Mucosa of rectum (tissue), 2 donors: ENCODE results near the gene CRYGN.

Experiments used
- H3K27ac ChIP-seq, 2 donors: one replicate each; pipeline ENCODE4 v1.7.0; 2013; ENCODE audit warnings: inconsistent platforms in 2 of 2, low read depth in 2 of 2, low read length in 2 of 2
- H3K27me3 ChIP-seq, 2 donors: one replicate each; pipeline ENCODE4 v1.7.0; 2013; ENCODE audit warnings: low read length in 2 of 2; ENCODE audit not compliant: control insufficient read depth in 2 of 2, insufficient read depth in 2 of 2
- H3K36me3 ChIP-seq, 2 donors: one replicate each; pipeline ENCODE4 v1.7.0; 2013; ENCODE audit warnings: low read length in 2 of 2; ENCODE audit not compliant: control insufficient read depth in 2 of 2, insufficient read depth in 2 of 2
- H3K4me1 ChIP-seq, 2 donors: one replicate each; pipeline ENCODE4 v1.7.0; 2013; ENCODE audit warnings: low read length in 2 of 2, mild to moderate bottlenecking in 1 of 2; ENCODE audit not compliant: control insufficient read depth in 2 of 2, insufficient read depth in 2 of 2
- H3K4me3 ChIP-seq, 2 donors: one replicate each; pipeline ENCODE4 v1.7.0; 2013; ENCODE audit warnings: low read length in 2 of 2
- H3K9ac ChIP-seq, 2 donors: one replicate each; pipeline ENCODE4 v1.7.0; 2013; ENCODE audit warnings: low read length in 2 of 2, low read depth in 1 of 2, mild to moderate bottlenecking in 1 of 2
- H3K9me3 ChIP-seq, 2 donors: one replicate each; pipeline ENCODE4 v1.7.0; 2013; ENCODE audit warnings: low read length in 2 of 2; ENCODE audit not compliant: control insufficient read depth in 2 of 2
- donor health status: healthy.
- donor health status: Normal muscosa, but diverticular disease.

The CRYGN gene

DNA sequence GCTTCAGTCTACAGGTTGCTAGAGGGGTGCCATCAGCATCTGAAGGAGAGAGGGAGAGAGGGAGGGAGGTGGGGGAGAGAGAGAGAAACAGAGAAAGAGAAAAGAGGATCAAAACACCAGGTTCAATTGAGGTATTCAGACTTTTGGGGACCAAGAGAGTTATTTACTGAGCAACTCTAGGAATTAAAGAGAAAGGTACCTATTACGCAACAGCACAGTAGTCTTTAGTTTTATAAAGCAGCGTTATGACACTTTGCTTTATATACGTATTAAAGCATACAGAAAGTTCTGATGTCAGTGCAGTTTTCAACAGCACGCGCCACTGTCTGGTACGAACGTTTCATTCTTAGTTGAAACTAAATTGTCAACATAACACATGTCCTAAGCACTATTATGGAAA is 37.9 kb upstream of the CRYGN start:
- Histone ChIP-seq H3K4me3 (no peak overlapping the region), H3K9ac (no peak overlapping the region), H3K4me1 (no peaks in the 10 kb centered on the region), H3K27me3 (no peaks in the 10 kb centered on the region), H3K36me3 (peaks cover 9 to 12% of the 10 kb centered on the region in 2 donors), H3K9me3 (no peaks in the 10 kb centered on the region), H3K27ac (no peak overlapping the region)

GRCh38 chr7:151472644-151473380 is 32.9 kb upstream of the CRYGN start:
- Histone ChIP-seq H3K9me3 (no peaks in the 10 kb centered on the region), H3K4me1 (peaks cover 0 to 7% of the 10 kb centered on the region in 2 donors), H3K36me3 (peaks cover 23 to 35% of the 10 kb centered on the region in 2 donors), H3K27ac (peak overlapping the region in 1 of 2 donors; percentile 45), H3K9ac (no peak overlapping the region), H3K27me3 (no peaks in the 10 kb centered on the region), H3K4me3 (no peak overlapping the region)

DNA sequence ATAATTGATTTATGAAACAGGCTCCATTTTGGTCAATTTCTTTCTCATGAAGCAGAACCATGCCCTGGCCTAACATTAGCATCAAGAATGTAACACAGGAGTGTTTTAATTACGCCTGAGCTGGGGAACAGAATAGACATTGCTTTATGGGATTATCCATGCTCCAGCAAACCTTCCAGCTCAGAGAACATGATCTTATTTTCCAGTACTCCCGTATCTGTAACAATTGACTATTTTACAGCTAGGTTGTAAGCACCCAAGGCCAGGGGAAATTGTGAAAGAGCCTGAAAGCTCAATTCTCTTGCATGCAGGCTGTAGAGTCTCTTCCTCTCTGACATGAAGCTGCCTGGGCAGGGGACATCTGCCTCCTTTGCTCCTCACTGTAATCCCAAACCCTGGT is 30.8 kb upstream of the CRYGN start:
- no peak overlapping the region for H3K27ac ChIP-seq
- H3K9ac ChIP-seq = no peak overlapping the region

DNA sequence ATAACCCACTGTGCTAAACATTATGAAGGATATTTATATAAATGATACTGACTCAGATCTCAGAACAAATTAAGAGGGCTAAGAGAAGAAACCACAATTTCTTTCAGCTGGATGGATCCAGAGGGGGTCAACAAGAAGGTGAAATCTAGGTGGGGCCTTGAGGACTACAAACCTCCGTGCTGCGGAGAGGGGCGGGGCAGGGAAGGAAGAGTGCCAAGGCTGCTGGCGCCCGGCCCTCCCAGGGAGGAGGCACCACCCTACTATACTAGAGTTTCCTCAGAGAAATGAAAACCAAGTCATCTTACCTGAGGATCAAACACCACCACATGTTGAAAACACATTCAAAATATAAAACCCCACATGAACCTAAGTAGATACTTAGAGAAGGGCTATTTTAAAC is 29.3 kb upstream of the CRYGN start:
- H3K9me3 ChIP-seq = no peaks in the 10 kb centered on the region
- peaks cover 37 to 39% of the 10 kb centered on the region in 2 donors for H3K36me3 ChIP-seq
- H3K27me3 ChIP-seq = no peaks in the 10 kb centered on the region
- H3K9ac ChIP-seq = no peak overlapping the region
- H3K4me1 ChIP-seq = peaks cover 0 to 7% of the 10 kb centered on the region in 2 donors
- no peak overlapping the region for H3K4me3 ChIP-seq
- H3K27ac ChIP-seq = no peak overlapping the region

More for the DNA sequence above, 30.8 kb upstream of the CRYGN start:
- H3K4me3 ChIP-seq = no peak overlapping the region
- H3K9me3 ChIP-seq = no peaks in the 10 kb centered on the region
- peaks cover 0 to 7% of the 10 kb centered on the region in 2 donors for H3K4me1 ChIP-seq
- peaks cover 30 to 35% of the 10 kb centered on the region in 2 donors for H3K36me3 ChIP-seq
- no peaks in the 10 kb centered on the region for H3K27me3 ChIP-seq

GRCh38 chr7:151468217-151469018 is 28.5 kb upstream of the CRYGN start:
- Histone ChIP-seq H3K36me3 (peaks cover 32 to 39% of the 10 kb centered on the region in 2 donors), H3K27ac (no peak overlapping the region), H3K9ac (no peak overlapping the region)

DNA sequence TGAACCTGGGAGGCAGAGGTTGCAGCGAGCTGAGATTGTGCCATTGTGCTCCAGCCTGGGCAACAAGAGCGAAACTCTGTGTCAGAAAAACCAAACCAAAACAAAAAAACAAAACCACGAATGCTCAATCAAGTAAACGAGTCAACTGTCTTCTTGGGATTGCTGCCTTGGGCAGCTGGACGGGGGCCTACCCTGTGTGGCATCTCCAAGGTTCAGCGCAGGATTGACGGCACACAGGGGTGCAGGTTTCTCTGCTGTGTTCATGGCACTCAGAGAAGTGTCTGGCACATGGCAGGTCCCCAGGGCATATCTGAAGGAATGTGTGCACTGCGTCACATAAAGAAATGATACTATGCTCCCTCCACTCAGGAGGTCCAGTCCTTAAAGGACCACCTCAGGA is 25.2 kb upstream of the CRYGN start:
- no peaks in the 10 kb centered on the region for H3K27me3 ChIP-seq
- H3K4me1 ChIP-seq = peaks cover 14 to 16% of the 10 kb centered on the region in 2 donors
- H3K9me3 ChIP-seq = no peaks in the 10 kb centered on the region
- no peak overlapping the region for H3K27ac ChIP-seq
- no peak overlapping the region for H3K4me3 ChIP-seq
- no peak overlapping the region for H3K9ac ChIP-seq
- H3K36me3 ChIP-seq = peaks cover 26 to 30% of the 10 kb centered on the region in 2 donors

More at GRCh38 chr7:151468217-151469018, 28.5 kb upstream of the CRYGN start:
- H3K27me3 ChIP-seq = no peaks in the 10 kb centered on the region
- peaks cover 0 to 7% of the 10 kb centered on the region in 2 donors for H3K4me1 ChIP-seq
- H3K4me3 ChIP-seq = no peak overlapping the region
- H3K9me3 ChIP-seq = no peaks in the 10 kb centered on the region

GRCh38 chr7:151462306-151462779 is 22.4 kb upstream of the CRYGN start:
- Histone ChIP-seq H3K9ac (no peak overlapping the region), H3K4me1 (peaks cover 20 to 28% of the 10 kb centered on the region in 2 donors), H3K36me3 (peaks cover 10 to 14% of the 10 kb centered on the region in 2 donors), H3K4me3 (no peak overlapping the region), H3K27ac (no peak overlapping the region), H3K27me3 (no peaks in the 10 kb centered on the region), H3K9me3 (no peaks in the 10 kb centered on the region)

GRCh38 chr7:151461942-151462230 is 21.9 kb upstream of the CRYGN start:
- Histone ChIP-seq H3K4me1 (peaks cover 20 to 28% of the 10 kb centered on the region in 2 donors), H3K36me3 (peaks cover 10 to 14% of the 10 kb centered on the region in 2 donors), H3K9me3 (no peaks in the 10 kb centered on the region), H3K9ac (no peak overlapping the region), H3K27me3 (no peaks in the 10 kb centered on the region), H3K27ac (no peak overlapping the region), H3K4me3 (no peak overlapping the region)

- Histone ChIP-seq H3K4me1 (peaks cover 20 to 28% of the 10 kb centered on the region in 2 donors), H3K4me3 (no peak overlapping the region), H3K27ac (peak overlapping the region in 1 of 2 donors; percentile 85), H3K27me3 (no peaks in the 10 kb centered on the region), H3K9ac (no peak overlapping the region), H3K36me3 (peaks cover 8 to 11% of the 10 kb centered on the region in 2 donors), H3K9me3 (no peaks in the 10 kb centered on the region)
Observed at GRCh38 chr7:151461096-151461941, 21.4 kb upstream of the CRYGN start.
